Activated CD4-positive, alpha-beta T cell treated with anti-CD3 and anti-CD28 coated beads, Interleukin-2, Interleukin-6, amounts not matched to agents 100 ng/mL and 50 ng/mL, durations not matched to agents 16 hours and 8 hours (primary cell): ENCODE results near the gene ALPK3.
"Not testable (repeated sequence)": the region's sequence is repeated elsewhere in the genome, so short reads cannot be mapped to it uniquely, and the experiment has no call there.

Source experiments
- DNase-seq: peaks from one replicate; pipeline ENCODE4 v3.0.0-alpha.2; 2020

Gene ALPK3

GRCh38 chr15:84876269-84876668 is 59.1 kb downstream of the ALPK3 start:
- no peak for DNase-seq

GRCh38 chr15:84877701-84878100 is 60.5 kb downstream of the ALPK3 start:
- not testable (repeated sequence) for DNase-seq

GRCh38 chr15:84878504-84878903 is 61.3 kb downstream of the ALPK3 start:
- peak; percentile 68 for DNase-seq

GRCh38 chr15:84879088-84879780 is 62.1 kb downstream of the ALPK3 start:
- DNase-seq, result no peak

GRCh38 chr15:84880007-84880406 is 62.9 kb downstream of the ALPK3 start:
- no peak for DNase-seq

- no peak for DNase-seq
These were observed 63.8 kb downstream of the ALPK3 start for GRCh38 chr15:84880822-84881519.

GRCh38 chr15:84881520-84881830 is 64.3 kb downstream of the ALPK3 start:
- no peak for DNase-seq

- DNase-seq, result no peak
These were observed 66.3 kb downstream of the ALPK3 start for GRCh38 chr15:84883466-84883865.

- DNase-seq, result no peak
These were observed 67.0 kb downstream of the ALPK3 start, which contains the start of gene SLC28A1 for GRCh38 chr15:84883916-84884781. Gene SLC28A1 (plus strand): TSS chr15:84884662. CDS start chr15:84887761, 3,099 bp downstream.

GRCh38 chr15:84885801-84886200 is 68.6 kb downstream of the ALPK3 start:
- DNase-seq, result no peak

GRCh38 chr15:84886211-84886983 is 69.2 kb downstream of the ALPK3 start:
- no peak for DNase-seq

- no peak for DNase-seq
These were observed 69.8 kb downstream of the ALPK3 start for GRCh38 chr15:84886984-84887299.

GRCh38 chr15:84887938-84888337 is 70.8 kb downstream of the ALPK3 start:
- DNase-seq, result no peak

GRCh38 chr15:84888639-84889038 is 71.5 kb downstream of the ALPK3 start:
- DNase-seq, result no peak

GRCh38 chr15:84889313-84889990 is 72.3 kb downstream of the ALPK3 start:
- DNase-seq, result no peak

GRCh38 chr15:84889991-84890669 is 73.0 kb downstream of the ALPK3 start:
- DNase-seq, result no peak

GRCh38 chr15:84890670-84891162 is 73.6 kb downstream of the ALPK3 start:
- DNase-seq, result no peak

- DNase-seq, result no peak
These were observed 74.2 kb downstream of the ALPK3 start for GRCh38 chr15:84891339-84891738.

- DNase-seq, result no peak
These were observed 75.7 kb downstream of the ALPK3 start for GRCh38 chr15:84892786-84893307.

GRCh38 chr15:84893607-84894006 is 76.5 kb downstream of the ALPK3 start:
- no peak for DNase-seq

GRCh38 chr15:84894736-84895425 is 77.7 kb downstream of the ALPK3 start:
- DNase-seq, result no peak
